ENCODE measurements around the gene LMX1A.

Gene LMX1A

DNA sequence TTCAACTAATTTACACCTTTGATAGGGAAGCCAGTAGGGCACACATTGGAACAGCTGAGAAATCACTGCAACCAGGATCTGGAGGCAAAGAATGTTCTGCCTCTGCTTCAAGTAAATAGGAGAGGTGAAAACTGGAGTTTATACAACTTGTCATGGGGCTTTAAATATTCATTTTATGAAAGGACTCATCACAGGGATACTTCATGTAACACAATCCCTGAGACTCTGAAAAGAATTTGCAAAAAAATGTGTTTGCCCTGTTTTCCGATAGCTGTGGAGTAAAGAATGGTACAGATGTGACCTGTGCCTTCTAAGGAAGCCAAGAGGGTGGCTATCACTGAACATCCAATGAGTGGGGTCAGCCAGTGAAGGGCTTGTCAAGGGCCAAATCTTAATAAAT lies 152.0 kb downstream of the LMX1A start:
- TF ChIP-seq, protein P1, sequence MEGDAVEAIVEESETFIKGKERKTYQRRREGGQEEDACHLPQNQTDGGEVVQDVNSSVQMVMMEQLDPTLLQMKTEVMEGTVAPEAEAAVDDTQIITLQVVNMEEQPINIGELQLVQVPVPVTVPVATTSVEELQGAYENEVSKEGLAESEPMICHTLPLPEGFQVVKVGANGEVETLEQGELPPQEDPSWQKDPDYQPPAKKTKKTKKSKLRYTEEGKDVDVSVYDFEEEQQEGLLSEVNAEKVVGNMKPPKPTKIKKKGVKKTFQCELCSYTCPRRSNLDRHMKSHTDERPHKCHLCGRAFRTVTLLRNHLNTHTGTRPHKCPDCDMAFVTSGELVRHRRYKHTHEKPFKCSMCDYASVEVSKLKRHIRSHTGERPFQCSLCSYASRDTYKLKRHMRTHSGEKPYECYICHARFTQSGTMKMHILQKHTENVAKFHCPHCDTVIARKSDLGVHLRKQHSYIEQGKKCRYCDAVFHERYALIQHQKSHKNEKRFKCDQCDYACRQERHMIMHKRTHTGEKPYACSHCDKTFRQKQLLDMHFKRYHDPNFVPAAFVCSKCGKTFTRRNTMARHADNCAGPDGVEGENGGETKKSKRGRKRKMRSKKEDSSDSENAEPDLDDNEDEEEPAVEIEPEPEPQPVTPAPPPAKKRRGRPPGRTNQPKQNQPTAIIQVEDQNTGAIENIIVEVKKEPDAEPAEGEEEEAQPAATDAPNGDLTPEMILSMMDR (IDR thresholded peaks at IDR 0.05; ENCODE audit: insufficient read depth, low read depth, low read length, missing control alignments): no peak
- DNase-seq (ENCODE audit: low read depth): no peak
- no peak overlapping the region for H3K4me3 ChIP-seq (ENCODE audit: low read depth, low read length)

DNA sequence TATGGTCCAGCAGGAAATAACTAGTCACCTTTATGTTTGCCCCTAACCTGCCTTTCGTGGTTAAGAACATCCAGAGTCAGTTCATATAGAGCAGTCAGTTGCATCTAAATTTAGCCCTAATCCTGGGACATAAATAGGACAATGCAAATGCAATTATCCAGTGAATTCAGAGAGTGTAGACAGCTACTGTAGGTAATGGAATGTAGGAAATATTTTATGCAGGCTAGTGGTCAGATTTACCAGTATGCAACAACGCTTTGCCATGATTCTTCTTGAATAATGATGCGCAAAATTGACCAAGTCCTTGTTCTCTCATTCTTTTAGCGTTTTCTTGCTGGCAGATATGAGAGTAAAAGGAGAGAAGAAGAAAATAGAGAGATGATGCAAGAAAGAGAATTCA lies 165.4 kb downstream of the LMX1A start:
- no peak for DNase-seq (ENCODE audit: low read depth)
- TF ChIP-seq, protein P1 (IDR thresholded peaks at IDR 0.05; ENCODE audit: insufficient read depth, low read depth, low read length, missing control alignments): no peak
- no peak overlapping the region for H3K4me3 ChIP-seq (ENCODE audit: low read depth, low read length)

DNA sequence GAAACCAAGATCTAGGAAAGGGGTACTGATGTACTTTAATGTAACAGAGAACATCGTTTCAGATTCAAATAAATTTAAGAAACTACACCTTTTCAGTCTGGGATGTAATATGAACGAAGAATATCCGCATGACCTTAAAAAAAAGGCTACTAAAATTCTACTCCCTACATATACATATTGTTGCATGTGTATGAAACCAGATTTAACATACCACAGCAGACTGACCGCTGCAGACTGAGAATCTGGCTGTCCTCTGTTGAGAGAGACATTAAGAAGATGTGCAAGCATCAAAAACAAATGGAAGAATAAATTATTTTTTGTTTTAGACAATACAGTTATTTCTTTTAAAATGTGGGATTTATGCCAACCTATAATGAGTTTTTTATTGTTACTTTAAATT lies 166.6 kb downstream of the LMX1A start:
- TF ChIP-seq, protein P1 (IDR thresholded peaks at IDR 0.05; ENCODE audit: insufficient read depth, low read depth, low read length, missing control alignments): no peak
- no peak for DNase-seq (ENCODE audit: low read depth)
- H3K4me3 ChIP-seq (ENCODE audit: low read depth, low read length): no peak overlapping the region

DNA sequence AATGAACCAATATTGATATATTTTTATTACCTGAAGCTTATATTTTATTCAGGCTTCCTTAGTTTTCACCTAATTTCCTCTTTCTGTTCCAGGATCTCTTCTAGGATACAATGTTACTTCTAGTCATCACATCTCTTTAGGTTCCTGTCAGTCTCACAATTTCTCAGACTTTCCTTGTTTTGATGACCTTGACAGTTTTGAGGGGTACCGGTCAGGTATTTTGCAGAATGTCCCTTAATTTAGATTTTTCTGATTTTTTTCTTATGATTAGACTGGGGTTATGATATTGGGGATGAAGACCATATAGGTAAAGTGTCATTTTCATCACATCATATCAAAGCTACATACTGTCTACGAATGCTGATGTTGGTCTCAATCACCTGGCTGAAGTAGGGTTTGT lies 167.5 kb downstream of the LMX1A start:
- no peak overlapping the region for H3K4me3 ChIP-seq (ENCODE audit: low read depth, low read length)
- no peak for DNase-seq (ENCODE audit: low read depth)
- TF ChIP-seq, protein P1 (IDR thresholded peaks at IDR 0.05; ENCODE audit: insufficient read depth, low read depth, low read length, missing control alignments): no peak

- no peak overlapping the region for H3K4me3 ChIP-seq (ENCODE audit: low read depth, low read length)
- TF ChIP-seq, protein P1 (IDR thresholded peaks at IDR 0.05; ENCODE audit: insufficient read depth, low read depth, low read length, missing control alignments): no peak
- DNase-seq (ENCODE audit: low read depth): no peak
These were observed 169.2 kb downstream of the LMX1A start for GRCh38 chr1:165187031-165188009.

DNA sequence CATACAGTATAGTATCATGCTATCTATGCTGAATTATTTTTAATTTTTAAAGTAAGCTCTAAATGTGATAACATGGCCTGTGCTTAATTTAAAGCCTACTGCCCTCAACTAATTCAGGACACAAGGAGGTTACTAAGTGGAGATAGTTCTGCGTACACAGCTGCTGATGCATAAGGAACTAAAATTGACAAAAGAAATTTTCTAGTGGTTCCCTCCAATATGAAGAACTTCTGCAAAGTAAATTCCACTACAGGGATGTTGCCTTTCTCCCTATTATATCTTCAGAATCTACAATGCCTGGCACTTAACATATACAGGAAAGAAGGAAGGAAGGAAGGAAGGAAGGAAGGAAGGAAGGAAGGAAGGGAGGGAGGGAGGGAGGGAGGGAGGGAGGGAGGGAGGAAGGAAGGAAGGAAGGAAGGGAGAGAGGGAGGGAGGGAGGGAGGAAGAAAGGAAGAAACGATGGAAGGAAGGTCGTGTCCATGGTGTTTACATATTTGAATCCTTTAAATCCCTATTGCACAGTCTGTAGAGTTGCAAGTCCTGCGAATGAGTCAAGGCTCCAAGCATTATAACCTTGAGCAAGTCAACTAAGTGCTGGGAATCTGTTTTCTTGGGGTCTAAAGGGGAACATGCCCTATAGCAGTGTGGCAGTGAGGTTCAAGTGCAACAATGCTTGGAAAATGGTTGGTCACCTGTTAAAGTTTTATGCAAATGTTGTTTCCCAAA lies 171.2 kb downstream of the LMX1A start:
- no peak overlapping the region for H3K4me3 ChIP-seq (ENCODE audit: low read depth, low read length)
- DNase-seq (ENCODE audit: low read depth): no peak
- TF ChIP-seq, protein P1 (IDR thresholded peaks at IDR 0.05; ENCODE audit: insufficient read depth, low read depth, low read length, missing control alignments): no peak

Data from GM12865 (cell line).